Activated naive CD4-positive, alpha-beta T cell treated with anti-CD3 and anti-CD28 coated beads, Interleukin-2, amount 10 ng/mL, durations not matched to agents 7 days and 5 days (primary cell): ENCODE results near the gene GTF2H4.

Experiments used
- CTCF ChIA-PET: fragments of 350-600 bp; sonication (Branson Sonifier 250); formaldehyde crosslinking; loops from one replicate; lab custom pipeline; 2021; ENCODE audit warnings: antibody characterized with exemption; lab: Charles Lee
- DNase-seq: peaks from one replicate; pipeline ENCODE4 v3.0.0-alpha.2; 2020
- H3K27ac Mint-ChIP-seq: one replicate; pipeline ENCODE4 v1.8.0; 2021; ENCODE audit warnings: mild to moderate bottlenecking, moderate library complexity, mixed read lengths
- H3K27me3 Mint-ChIP-seq: one replicate; pipeline ENCODE4 v1.8.0; 2021; ENCODE audit warnings: mild to moderate bottlenecking, mixed read lengths
- H3K36me3 Mint-ChIP-seq: one replicate; pipeline ENCODE4 v1.8.0; 2021; ENCODE audit warnings: mixed read lengths
- H3K4me1 Mint-ChIP-seq: one replicate; pipeline ENCODE4 v1.8.0; 2021; ENCODE audit warnings: mixed read lengths
- H3K4me3 Mint-ChIP-seq: one replicate; pipeline ENCODE4 v1.8.0; 2021; ENCODE audit warnings: mild to moderate bottlenecking, moderate library complexity, mixed read lengths
- H3K9me3 Mint-ChIP-seq: one replicate; pipeline ENCODE4 v1.8.0; 2021; ENCODE audit warnings: mixed read lengths

GTF2H4 gene

GRCh38 chr6:30931272-30931671 is 23.3 kb downstream of the GTF2H4 start:
- CTCF ChIA-PET: interaction anchor here (0.9 to 1.0 kb wide), 2 partner anchors 9 to 156 kb away, joined by 4 read pairs; partner anchors contain the start of gene MUCL3
- H3K9me3 Mint-ChIP-seq: peaks cover 3% of the 10 kb centered on the region
- no peak overlapping the region for H3K27ac Mint-ChIP-seq
- H3K4me3 Mint-ChIP-seq: no peak overlapping the region
- H3K27me3 Mint-ChIP-seq: peaks cover 31% of the 10 kb centered on the region
- H3K4me1 Mint-ChIP-seq: no peaks in the 10 kb centered on the region
- H3K36me3 Mint-ChIP-seq: peaks cover 18% of the 10 kb centered on the region
- no peak for DNase-seq

GRCh38 chr6:30931969-30932645 is 24.1 kb downstream of the GTF2H4 start, which contains the start of gene SFTA2:
TSS of gene SFTA2 (minus strand) at chr6:30932170. CDS start at chr6:30932096, 74 bp downstream.
- Mint-ChIP-seq H3K27ac (no peak within 1 kb of the TSS), H3K27me3 (peaks cover 39% of the 10 kb centered on the region), H3K36me3 (peaks cover 12% of the 10 kb centered on the region), H3K9me3 (peaks cover 3% of the 10 kb centered on the region), H3K4me3 (no peak within 1 kb of the TSS), H3K4me1 (no peaks in the 10 kb centered on the region)
- no peak for DNase-seq
- CTCF ChIA-PET: interaction anchor here (0.9 to 1.0 kb wide), 2 partner anchors 8 to 155 kb away, joined by 4 read pairs; partner anchors contain the start of gene MUCL3

GRCh38 chr6:30932665-30933365 is 24.8 kb downstream of the GTF2H4 start:
- H3K36me3 Mint-ChIP-seq: peaks cover 7% of the 10 kb centered on the region
- peaks cover 43% of the 10 kb centered on the region for H3K27me3 Mint-ChIP-seq
- H3K4me3 Mint-ChIP-seq: no peak overlapping the region
- H3K27ac Mint-ChIP-seq: no peak overlapping the region
- H3K4me1 Mint-ChIP-seq: no peaks in the 10 kb centered on the region
- DNase-seq: no peak
- peaks cover 3% of the 10 kb centered on the region for H3K9me3 Mint-ChIP-seq
- CTCF ChIA-PET: no interaction called here

- Mint-ChIP-seq H3K4me1 (no peaks in the 10 kb centered on the region), H3K9me3 (no peaks in the 10 kb centered on the region), H3K27me3 (peaks cover 64% of the 10 kb centered on the region), H3K36me3 (no peaks in the 10 kb centered on the region), H3K4me3 (no peak overlapping the region), H3K27ac (no peak overlapping the region)
- CTCF ChIA-PET: no interaction called here
- DNase-seq: no peak
These were observed 27.0 kb downstream of the GTF2H4 start for GRCh38 chr6:30935018-30935417.

- Mint-ChIP-seq H3K4me3 (no peak overlapping the region), H3K27ac (no peak overlapping the region), H3K36me3 (no peaks in the 10 kb centered on the region), H3K27me3 (peaks cover 77% of the 10 kb centered on the region), H3K9me3 (no peaks in the 10 kb centered on the region), H3K4me1 (no peaks in the 10 kb centered on the region)
- DNase-seq: no peak
- CTCF ChIA-PET: no interaction called here
These were observed 29.3 kb downstream of the GTF2H4 start for GRCh38 chr6:30937265-30937664.

GRCh38 chr6:30938730-30939129 is 30.7 kb downstream of the GTF2H4 start:
- H3K36me3 Mint-ChIP-seq: no peaks in the 10 kb centered on the region
- H3K9me3 Mint-ChIP-seq: no peaks in the 10 kb centered on the region
- H3K4me1 Mint-ChIP-seq: peaks cover 2% of the 10 kb centered on the region
- CTCF ChIA-PET: interaction anchor here (1.4 kb wide), 1 partner anchor 23 kb away, joined by 3 read pairs; no protein-coding TSS in a partner anchor
- no peak overlapping the region for H3K4me3 Mint-ChIP-seq
- H3K27me3 Mint-ChIP-seq: peaks cover 87% of the 10 kb centered on the region
- no peak overlapping the region for H3K27ac Mint-ChIP-seq
- no peak for DNase-seq

- DNase-seq: no peak
- CTCF ChIA-PET: interaction anchor here (1.6 kb wide), 1 partner anchor 8 kb away, joined by 4 read pairs; the partner anchor contains the start of gene SFTA2
- no peak overlapping the region for H3K27ac Mint-ChIP-seq
- H3K36me3 Mint-ChIP-seq: no peaks in the 10 kb centered on the region
- no peak overlapping the region for H3K4me3 Mint-ChIP-seq
- H3K27me3 Mint-ChIP-seq: peaks cover 86% of the 10 kb centered on the region
- H3K9me3 Mint-ChIP-seq: no peaks in the 10 kb centered on the region
- peaks cover 2% of the 10 kb centered on the region for H3K4me1 Mint-ChIP-seq
These were observed 31.5 kb downstream of the GTF2H4 start for GRCh38 chr6:30939473-30939872.

- no peak for DNase-seq
- Mint-ChIP-seq H3K27ac (no peak within 1 kb of the TSS), H3K4me1 (peaks cover 2% of the 10 kb centered on the region), H3K36me3 (no peaks in the 10 kb centered on the region), H3K4me3 (no peak within 1 kb of the TSS), H3K27me3 (peaks cover 87% of the 10 kb centered on the region), H3K9me3 (no peaks in the 10 kb centered on the region)
- CTCF ChIA-PET: interaction anchor here (0.9 to 1.6 kb wide), 4 partner anchors 9 to 139 kb away, joined by 3 to 4 read pairs (median 3); partner anchors contain the start of gene SFTA2
These were observed 32.5 kb downstream of the GTF2H4 start, which contains the start of gene MUCL3 for GRCh38 chr6:30940361-30940986. TSS of gene MUCL3 (plus strand) at chr6:30940973. CDS start at chr6:30941000, 27 bp downstream.

- peak; percentile 33 for DNase-seq
- Mint-ChIP-seq H3K9me3 (no peaks in the 10 kb centered on the region), H3K36me3 (no peaks in the 10 kb centered on the region), H3K27me3 (peaks cover 89% of the 10 kb centered on the region), H3K27ac (no peak overlapping the region), H3K4me1 (peaks cover 2% of the 10 kb centered on the region), H3K4me3 (no peak overlapping the region)
- CTCF ChIA-PET: interaction anchor here (0.8 to 1.7 kb wide), 3 partner anchors 13 to 142 kb away, joined by 3 to 4 read pairs (median 3); no protein-coding TSS in a partner anchor
These were observed 34.5 kb downstream of the GTF2H4 start for GRCh38 chr6:30942338-30943060.

- no peaks in the 10 kb centered on the region for H3K36me3 Mint-ChIP-seq
- H3K9me3 Mint-ChIP-seq: no peaks in the 10 kb centered on the region
- H3K27me3 Mint-ChIP-seq: peaks cover 89% of the 10 kb centered on the region
- DNase-seq: no peak
- H3K27ac Mint-ChIP-seq: no peak overlapping the region
- H3K4me1 Mint-ChIP-seq: peaks cover 2% of the 10 kb centered on the region
- H3K4me3 Mint-ChIP-seq: no peak overlapping the region
- CTCF ChIA-PET: no interaction called here
These were observed 36.0 kb downstream of the GTF2H4 start for GRCh38 chr6:30944051-30944450.

GRCh38 chr6:30945281-30945680 is 37.3 kb downstream of the GTF2H4 start:
- Mint-ChIP-seq H3K27me3 (peaks cover 90% of the 10 kb centered on the region), H3K36me3 (no peaks in the 10 kb centered on the region), H3K9me3 (no peaks in the 10 kb centered on the region), H3K4me3 (no peak overlapping the region), H3K27ac (no peak overlapping the region), H3K4me1 (peaks cover 2% of the 10 kb centered on the region)
- DNase-seq: no peak
- CTCF ChIA-PET: interaction anchor here (1.2 kb wide), 1 partner anchor 125 kb away, joined by 3 read pairs; no protein-coding TSS in a partner anchor

- CTCF ChIA-PET: no interaction called here
- Mint-ChIP-seq H3K36me3 (no peaks in the 10 kb centered on the region), H3K27ac (no peak overlapping the region), H3K4me3 (no peak overlapping the region), H3K4me1 (peaks cover 2% of the 10 kb centered on the region), H3K27me3 (peaks cover 90% of the 10 kb centered on the region), H3K9me3 (no peaks in the 10 kb centered on the region)
- no peak for DNase-seq
These were observed 39.2 kb downstream of the GTF2H4 start for GRCh38 chr6:30947231-30947630.

- no peaks in the 10 kb centered on the region for H3K36me3 Mint-ChIP-seq
- CTCF ChIA-PET: interaction anchor here (1.8 kb wide), 1 partner anchor 12 kb away, joined by 4 read pairs; no protein-coding TSS in a partner anchor
- H3K9me3 Mint-ChIP-seq: no peaks in the 10 kb centered on the region
- no peak overlapping the region for H3K27ac Mint-ChIP-seq
- peaks cover 90% of the 10 kb centered on the region for H3K27me3 Mint-ChIP-seq
- no peak for DNase-seq
- H3K4me1 Mint-ChIP-seq: no peaks in the 10 kb centered on the region
- H3K4me3 Mint-ChIP-seq: no peak overlapping the region
These were observed 40.8 kb downstream of the GTF2H4 start for GRCh38 chr6:30948811-30949210.
